GM12864 (cell line): Measurements from ENCODE around the gene SCN8A.

Source experiments
- DNase-seq: peaks from one replicate; pipeline ENCODE4 v3.0.0-alpha.2; 2011; ENCODE audit warnings: low read depth
- H3K4me3 ChIP-seq: 2 replicates; pipeline ENCODE4 v1.5.1; 2011; ENCODE audit warnings: mild to moderate bottlenecking, low read depth, low read length, control low read depth
- CTCF ChIP-seq: IDR thresholded peaks from 2 replicates; pipeline ENCODE4 v1.5.1; 2011; ENCODE audit warnings: low read depth, mild to moderate bottlenecking, moderate library complexity, low read length, control low read depth, inconsistent platforms; ENCODE audit errors: missing control alignments

The SCN8A gene

GRCh38 chr12:51744957-51745356 is 153.9 kb downstream of the SCN8A start:
- DNase-seq, result no peak
- no peak overlapping the region for H3K4me3 ChIP-seq
- TF ChIP-seq CTCF, result no peak

- no peak for DNase-seq
- H3K4me3 ChIP-seq, result no peak overlapping the region
- TF ChIP-seq CTCF, result no peak
These were observed 155.4 kb downstream of the SCN8A start for GRCh38 chr12:51746416-51746815.

GRCh38 chr12:51748235-51748634 is 157.2 kb downstream of the SCN8A start:
- DNase-seq, result no peak
- H3K4me3 ChIP-seq, result no peak overlapping the region
- TF ChIP-seq CTCF, result no peak

- TF ChIP-seq CTCF, result no peak
- no peak for DNase-seq
- H3K4me3 ChIP-seq, result no peak overlapping the region
These were observed 158.4 kb downstream of the SCN8A start for GRCh38 chr12:51749206-51749985.

GRCh38 chr12:51749986-51750317 is 158.9 kb downstream of the SCN8A start:
- no peak for DNase-seq
- no peak for TF ChIP-seq CTCF
- H3K4me3 ChIP-seq, result no peak overlapping the region

GRCh38 chr12:51751661-51752060 is 160.6 kb downstream of the SCN8A start:
- H3K4me3 ChIP-seq, result no peak overlapping the region
- no peak for TF ChIP-seq CTCF
- DNase-seq, result no peak

GRCh38 chr12:51752234-51752889 is 161.3 kb downstream of the SCN8A start:
- no peak overlapping the region for H3K4me3 ChIP-seq
- no peak for DNase-seq
- no peak for TF ChIP-seq CTCF
